Mesendoderm (in vitro differentiated cells): ENCODE measurements around the gene CFAP57. TPM values are rescaled to one million over a fixed set of nuclear protein-coding genes. Genes with fewer than 3 reads are reported as not detected.

Source experiments
- DNase-seq: peaks from one replicate; pipeline ENCODE4 v3.0.0; 2013
- H2AK5ac ChIP-seq: 2 replicates; pipeline ENCODE4 v1.6.1; 2013; ENCODE audit warnings: low read length, inconsistent platforms
- H2BK120ac ChIP-seq: 2 replicates; pipeline ENCODE4 v1.6.1; 2013; ENCODE audit warnings: low read depth, mild to moderate bottlenecking, low read length, moderate library complexity, mixed read lengths
- H2BK15ac ChIP-seq: replicated peaks from 2 replicates; pipeline ENCODE4 v1.6.1; 2013; ENCODE audit warnings: low read depth, mild to moderate bottlenecking, moderate library complexity
- H2BK5ac ChIP-seq: 2 replicates; pipeline ENCODE4 v1.6.1; 2013; ENCODE audit warnings: low read length, inconsistent platforms
- H3K18ac ChIP-seq: 2 replicates; pipeline ENCODE4 v1.6.1; 2013; ENCODE audit warnings: mild to moderate bottlenecking, low read length, mixed read lengths
- H3K23ac ChIP-seq: one replicate; pipeline ENCODE4 v1.6.1; 2013; ENCODE audit warnings: low read length
- H3K27ac ChIP-seq: 2 replicates; pipeline ENCODE4 v1.5.1; 2013; ENCODE audit warnings: low read depth, mild to moderate bottlenecking, inconsistent platforms, low read length, moderate library complexity
- H3K27me3 ChIP-seq: 2 replicates; pipeline ENCODE4 v1.6.1; 2013; ENCODE audit warnings: low read length, control low read depth, mild to moderate bottlenecking, inconsistent platforms; ENCODE audit not compliant: insufficient read depth, poor library complexity
- H3K36me3 ChIP-seq: 2 replicates; pipeline ENCODE4 v1.6.1; 2013; ENCODE audit warnings: low read length, inconsistent platforms; ENCODE audit not compliant: control insufficient read depth, insufficient read depth
- H3K4ac ChIP-seq: one replicate; pipeline ENCODE4 v1.6.1; 2013; ENCODE audit warnings: low read depth, mild to moderate bottlenecking, low read length, moderate library complexity
- H3K4me1 ChIP-seq: 2 replicates; pipeline ENCODE4 v1.6.1; 2013; ENCODE audit warnings: low read depth, low read length, inconsistent platforms; ENCODE audit not compliant: control insufficient read depth
- H3K4me2 ChIP-seq: 2 replicates; pipeline ENCODE4 v1.6.1; 2013; ENCODE audit warnings: low read length
- H3K4me3 ChIP-seq: 2 replicates; pipeline ENCODE4 v1.5.1; 2013; ENCODE audit warnings: mild to moderate bottlenecking, low read length
- H3K56ac ChIP-seq: one replicate; pipeline ENCODE4 v1.6.1; 2013; ENCODE audit warnings: low read length
- H3K79me1 ChIP-seq: 2 replicates; pipeline ENCODE4 v1.6.1; 2013; ENCODE audit warnings: low read length, inconsistent platforms
- H3K79me2 ChIP-seq: 2 replicates; pipeline ENCODE4 v1.6.1; 2013; ENCODE audit warnings: mild to moderate bottlenecking, low read length; ENCODE audit not compliant: control insufficient read depth, insufficient read depth
- H3K9ac ChIP-seq: 2 replicates; pipeline ENCODE4 v1.6.1; 2013; ENCODE audit warnings: low read length, inconsistent platforms
- H4K5ac ChIP-seq: one replicate; pipeline ENCODE4 v1.6.1; 2013; ENCODE audit warnings: low read length
- H4K8ac ChIP-seq: one replicate; pipeline ENCODE4 v1.6.1; 2013; ENCODE audit warnings: low read depth, mild to moderate bottlenecking, control low read depth, low read length, moderate library complexity
- WGBS: extraction: QIAGEN DNeasy Blood & Tissue Kit; methylation state at CpG from one replicate; pipeline ENCODE4 v1.1.7; 2013; ENCODE audit warnings: low lambda C conversion rate, missing lambda C conversion rate; ENCODE audit not compliant: insufficient coverage; ENCODE audit errors: extremely low coverage; 5-methylcytosine and 5-hydroxymethylcytosine counted together
- polyA plus RNA-seq, 2 experiments: library from polyadenylated mRNA; stranded (reverse); fragments of 200-250 nt; gene quantifications; one replicate each; pipeline ENCODE4 v1.2.3, GENCODE V29; 2013

Gene CFAP57
- 0.22 TPM for polyA plus RNA-seq (2013, experiment 1 of 2)
- 0.15 TPM for polyA plus RNA-seq (2013, experiment 2 of 2)

DNA sequence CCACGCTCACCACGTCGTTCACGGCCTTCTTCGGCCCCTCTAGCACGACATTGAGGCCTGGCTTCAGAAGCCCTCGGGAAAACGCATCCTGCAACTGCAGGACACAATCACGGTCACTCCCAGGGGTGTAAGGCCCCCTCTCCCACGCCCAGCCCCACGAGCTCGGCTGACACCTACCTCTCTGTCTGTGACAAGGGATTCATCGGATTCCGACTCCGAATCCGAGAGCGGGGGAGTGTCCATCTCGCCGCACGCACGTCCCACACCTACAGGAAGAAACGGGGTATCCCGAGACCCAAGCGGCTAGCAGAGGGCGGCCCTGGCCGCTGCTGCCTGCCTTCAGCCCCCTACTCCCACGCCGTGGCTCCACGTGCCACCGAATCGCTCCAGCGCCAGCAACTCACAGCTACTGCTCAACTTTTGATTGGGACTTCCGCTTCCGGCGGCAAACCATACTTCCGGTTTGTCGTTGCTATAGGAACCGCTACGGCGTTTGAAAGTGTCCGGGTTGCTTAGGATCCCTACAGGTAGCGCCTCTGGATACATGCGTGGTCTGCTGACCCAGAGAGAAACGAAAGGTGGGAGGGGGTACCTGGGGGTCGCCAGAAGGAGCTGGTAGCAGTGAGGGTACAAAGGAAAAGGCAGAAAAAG, at the start of gene CFAP57, which contains the start of gene EBNA1BP2:
TSS of gene CFAP57 (plus strand) at position 455 of the 651 bp plus-strand sequence. CDS start 424 bp downstream, outside the sequence.
TSS of gene EBNA1BP2 (minus strand) at position 415 of the 651 bp plus-strand sequence. CDS start at position 243, 172 bp downstream.
- peak within 1 kb of the TSS; percentile 96 for H3K56ac ChIP-seq
- H3K18ac ChIP-seq = no peak within 1 kb of the TSS
- H3K79me2 ChIP-seq = peaks cover 19% of the 10 kb centered on the region
- no peak within 1 kb of the TSS for H4K5ac ChIP-seq
- H2BK120ac ChIP-seq = no peak within 1 kb of the TSS
- H4K8ac ChIP-seq = no peak within 1 kb of the TSS
- peaks cover 16% of the 10 kb centered on the region for H3K79me1 ChIP-seq
- H2AK5ac ChIP-seq = no peak within 1 kb of the TSS
- DNase-seq = peak; percentile 98
- H2BK15ac ChIP-seq = no peak within 1 kb of the TSS
- H3K36me3 ChIP-seq = peaks cover 3% of the 10 kb centered on the region
- H3K4me1 ChIP-seq = peaks cover under 1% of the 10 kb centered on the region
- H3K27me3 ChIP-seq = no peaks in the 10 kb centered on the region
- no peak within 1 kb of the TSS for H3K23ac ChIP-seq
- H3K27ac ChIP-seq = no peak within 1 kb of the TSS
- peak within 1 kb of the TSS; percentile 99 for H3K4me2 ChIP-seq
- peak within 1 kb of the TSS; percentile 91 for H3K9ac ChIP-seq
- WGBS = no CpG with 5 or more reads among the region's 45 CpGs
- H2BK5ac ChIP-seq = no peak within 1 kb of the TSS
- H3K4ac ChIP-seq = no peak within 1 kb of the TSS
- peak within 1 kb of the TSS; percentile 98 for H3K4me3 ChIP-seq

DNA sequence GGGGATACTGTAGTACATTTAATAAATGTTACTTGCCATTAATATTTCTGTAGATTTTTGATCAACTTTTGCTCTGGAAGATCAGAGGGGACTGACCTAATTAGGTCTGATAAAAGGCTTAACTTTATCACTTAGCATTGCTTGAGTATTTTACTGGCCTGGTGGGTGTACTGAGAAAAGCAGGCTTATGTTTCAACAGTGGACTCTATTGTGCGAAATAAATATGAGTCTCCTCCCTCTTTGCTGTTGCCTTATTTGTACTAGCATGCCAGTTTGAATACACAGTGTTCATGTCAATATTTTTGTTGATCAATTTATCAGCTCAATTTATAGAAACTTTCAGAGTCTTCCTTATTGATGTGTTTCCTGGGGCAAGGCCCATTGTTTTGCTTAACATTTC, 49.1 kb upstream of the CFAP57 start:
- no peaks in the 10 kb centered on the region for H3K4me1 ChIP-seq
- no peak overlapping the region for H2AK5ac ChIP-seq
- H3K79me1 ChIP-seq = no peaks in the 10 kb centered on the region
- H3K79me2 ChIP-seq = no peaks in the 10 kb centered on the region
- no peak overlapping the region for H3K4ac ChIP-seq
- H3K18ac ChIP-seq = no peak overlapping the region
- H4K8ac ChIP-seq = no peak overlapping the region
- H2BK15ac ChIP-seq = no peak overlapping the region
- no peak overlapping the region for H2BK5ac ChIP-seq
- H3K9ac ChIP-seq = no peak overlapping the region
- no peak overlapping the region for H2BK120ac ChIP-seq
- no peaks in the 10 kb centered on the region for H3K36me3 ChIP-seq
- no peak overlapping the region for H4K5ac ChIP-seq
- H3K27ac ChIP-seq = no peak overlapping the region
- no peak overlapping the region for H3K4me3 ChIP-seq
- H3K27me3 ChIP-seq = no peaks in the 10 kb centered on the region
- WGBS = no CpG with 5 or more reads among the region's 1 CpG
- no peak overlapping the region for H3K56ac ChIP-seq
- H3K4me2 ChIP-seq = no peak overlapping the region
- no peak overlapping the region for H3K23ac ChIP-seq
- DNase-seq = no peak

DNA sequence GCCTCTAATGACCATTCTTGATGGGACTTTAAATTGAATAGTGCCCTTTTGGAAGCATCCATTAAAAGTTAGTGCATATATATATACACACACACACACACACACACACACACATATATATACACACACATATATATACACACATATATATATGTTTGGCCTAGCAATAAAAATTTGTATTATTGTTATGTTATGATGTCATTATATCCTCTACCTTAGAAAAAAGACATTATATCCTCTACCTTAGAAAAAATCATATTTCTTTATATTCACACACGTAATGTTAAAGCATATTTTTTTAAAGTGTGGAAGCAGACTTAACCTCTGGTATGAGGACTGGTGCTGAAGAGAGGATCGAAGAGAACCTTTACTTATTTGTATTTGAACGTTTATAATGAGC, 43.3 kb upstream of the CFAP57 start:
- Histone ChIP-seq H4K8ac (no peak overlapping the region), H3K79me2 (no peaks in the 10 kb centered on the region), H4K5ac (no peak overlapping the region), H3K36me3 (no peaks in the 10 kb centered on the region), H3K4me1 (no peaks in the 10 kb centered on the region), H3K27me3 (no peaks in the 10 kb centered on the region), H3K27ac (no peak overlapping the region), H3K4me2 (no peak overlapping the region), H2BK5ac (no peak overlapping the region), H2BK15ac (no peak overlapping the region), H3K18ac (no peak overlapping the region), H3K4ac (no peak overlapping the region), H3K4me3 (no peak overlapping the region), H2BK120ac (no peak overlapping the region), H3K79me1 (no peaks in the 10 kb centered on the region), H3K23ac (no peak overlapping the region), H3K9ac (no peak overlapping the region), H2AK5ac (no peak overlapping the region), H3K56ac (no peak overlapping the region)
- DNase-seq = no peak
- WGBS = no CpG with 5 or more reads among the region's 3 CpGs

DNA sequence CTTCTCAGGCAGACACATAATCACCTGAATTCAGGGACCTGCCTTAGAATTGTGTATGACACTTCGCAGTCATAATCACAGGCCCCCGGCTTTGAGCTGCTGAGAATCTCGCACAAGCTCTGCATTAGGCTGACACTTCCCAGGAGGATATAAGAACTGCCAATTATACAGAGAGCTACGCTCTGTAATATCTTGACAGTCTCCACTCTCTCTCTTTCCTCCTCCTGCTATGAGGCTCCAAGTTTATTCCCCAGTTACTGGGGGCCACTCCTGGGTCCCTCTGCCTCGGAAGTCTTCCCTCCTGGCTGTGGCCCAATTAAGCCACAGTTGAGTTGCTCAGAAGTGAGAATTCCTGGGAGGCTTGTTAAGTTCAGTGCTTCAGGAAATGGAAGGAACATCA, 42.7 kb upstream of the CFAP57 start:
- no peak overlapping the region for H2BK5ac ChIP-seq
- H3K4me3 ChIP-seq = no peak overlapping the region
- H4K5ac ChIP-seq = no peak overlapping the region
- no peaks in the 10 kb centered on the region for H3K79me1 ChIP-seq
- no peaks in the 10 kb centered on the region for H3K4me1 ChIP-seq
- no peak overlapping the region for H3K4ac ChIP-seq
- H2AK5ac ChIP-seq = no peak overlapping the region
- H2BK15ac ChIP-seq = no peak overlapping the region
- no peaks in the 10 kb centered on the region for H3K27me3 ChIP-seq
- no peak overlapping the region for H3K27ac ChIP-seq
- H3K36me3 ChIP-seq = no peaks in the 10 kb centered on the region
- WGBS = no CpG with 5 or more reads among the region's 5 CpGs
- peak; percentile 48 for DNase-seq
- H3K9ac ChIP-seq = no peak overlapping the region
- no peak overlapping the region for H3K4me2 ChIP-seq
- H2BK120ac ChIP-seq = no peak overlapping the region
- no peak overlapping the region for H3K18ac ChIP-seq
- H3K23ac ChIP-seq = no peak overlapping the region
- no peak overlapping the region for H4K8ac ChIP-seq
- no peaks in the 10 kb centered on the region for H3K79me2 ChIP-seq
- no peak overlapping the region for H3K56ac ChIP-seq

DNA sequence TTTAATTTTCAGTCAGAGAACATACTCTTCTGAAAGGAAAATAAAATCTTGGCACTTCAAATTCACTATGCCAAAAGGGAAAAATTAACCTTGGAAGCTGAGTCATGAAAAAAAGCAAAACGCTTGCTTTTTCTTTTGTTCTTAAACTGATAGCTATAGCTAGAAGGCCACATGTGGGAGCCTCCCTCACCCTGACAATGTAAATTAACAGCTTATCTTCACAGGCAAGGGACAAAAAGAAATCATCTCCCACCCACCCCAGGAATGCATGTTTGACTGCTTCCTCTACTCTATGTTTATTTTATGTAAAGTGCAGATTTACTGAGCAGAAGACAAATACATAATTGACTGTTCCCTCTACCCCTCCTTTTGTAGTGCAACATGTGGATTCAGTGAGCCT, 38.1 kb upstream of the CFAP57 start:
- no peaks in the 10 kb centered on the region for H3K4me1 ChIP-seq
- H3K4ac ChIP-seq = no peak overlapping the region
- H3K4me3 ChIP-seq = no peak overlapping the region
- no peak overlapping the region for H4K5ac ChIP-seq
- WGBS = no CpG with 5 or more reads among the region's 1 CpG
- no peak overlapping the region for H2BK120ac ChIP-seq
- H2AK5ac ChIP-seq = no peak overlapping the region
- H3K79me1 ChIP-seq = no peaks in the 10 kb centered on the region
- peak; percentile 41 for DNase-seq
- no peak overlapping the region for H3K56ac ChIP-seq
- no peak overlapping the region for H3K18ac ChIP-seq
- no peaks in the 10 kb centered on the region for H3K27me3 ChIP-seq
- H2BK15ac ChIP-seq = no peak overlapping the region
- no peak overlapping the region for H3K23ac ChIP-seq
- no peak overlapping the region for H4K8ac ChIP-seq
- no peaks in the 10 kb centered on the region for H3K79me2 ChIP-seq
- no peak overlapping the region for H2BK5ac ChIP-seq
- H3K36me3 ChIP-seq = no peaks in the 10 kb centered on the region
- H3K9ac ChIP-seq = no peak overlapping the region
- no peak overlapping the region for H3K4me2 ChIP-seq
- no peak overlapping the region for H3K27ac ChIP-seq

DNA sequence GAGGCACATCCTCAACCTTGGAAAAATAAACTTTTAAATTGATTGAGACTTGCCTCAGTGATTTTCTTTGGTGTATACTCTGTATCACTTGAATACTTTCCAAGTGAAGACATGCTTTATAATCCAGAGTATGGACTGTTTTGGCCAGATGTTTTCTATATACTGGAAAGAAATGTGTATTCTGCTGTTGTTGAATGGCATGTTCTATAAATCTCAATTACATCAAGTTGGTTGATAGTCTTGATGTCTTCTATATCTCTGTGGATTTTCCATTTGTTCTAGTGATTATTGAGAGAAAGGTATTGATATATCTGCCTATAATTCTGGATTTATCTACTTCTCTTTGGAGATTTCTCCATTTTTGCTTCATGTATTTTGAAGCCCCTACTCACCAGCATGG, 37.5 kb upstream of the CFAP57 start:
- DNase-seq = no peak
- H3K79me1 ChIP-seq = no peaks in the 10 kb centered on the region
- H3K56ac ChIP-seq = no peak overlapping the region
- H2BK120ac ChIP-seq = no peak overlapping the region
- no peak overlapping the region for H4K5ac ChIP-seq
- no peak overlapping the region for H3K18ac ChIP-seq
- no peak overlapping the region for H2BK5ac ChIP-seq
- no peaks in the 10 kb centered on the region for H3K79me2 ChIP-seq
- no peak overlapping the region for H3K4me3 ChIP-seq
- no peak overlapping the region for H2AK5ac ChIP-seq
- H3K4ac ChIP-seq = no peak overlapping the region
- H3K23ac ChIP-seq = no peak overlapping the region
- no peak overlapping the region for H3K9ac ChIP-seq
- H3K27me3 ChIP-seq = no peaks in the 10 kb centered on the region
- no peak overlapping the region for H3K27ac ChIP-seq
- no peak overlapping the region for H4K8ac ChIP-seq
- no peak overlapping the region for H3K4me2 ChIP-seq
- no peaks in the 10 kb centered on the region for H3K4me1 ChIP-seq
- H3K36me3 ChIP-seq = no peaks in the 10 kb centered on the region
- H2BK15ac ChIP-seq = no peak overlapping the region
